ENCODE measurements around the gene CMTM3.

CMTM3 gene

GRCh38 chr16:66634527-66635196 lies 30.2 kb downstream of the CMTM3 start:
- DNase-seq: no peak

GRCh38 chr16:66635406-66635805 lies 30.9 kb downstream of the CMTM3 start:
- no peak for DNase-seq

- no peak for DNase-seq
Measured at GRCh38 chr16:66636199-66636598, 31.7 kb downstream of the CMTM3 start.

GRCh38 chr16:66637806-66638205 lies 33.3 kb downstream of the CMTM3 start:
- no peak for DNase-seq

GRCh38 chr16:66639091-66639885 lies 34.8 kb downstream of the CMTM3 start:
- DNase-seq: no peak

- DNase-seq: no peak
Measured at GRCh38 chr16:66640724-66641314, 36.3 kb downstream of the CMTM3 start.

- no peak for DNase-seq
Measured at GRCh38 chr16:66641387-66641786, 36.9 kb downstream of the CMTM3 start.

GRCh38 chr16:66647866-66648265 lies 43.4 kb downstream of the CMTM3 start:
- no peak for DNase-seq

- no peak for DNase-seq
Measured at GRCh38 chr16:66649167-66649566, 44.7 kb downstream of the CMTM3 start.

GRCh38 chr16:66649636-66650205 lies 45.2 kb downstream of the CMTM3 start:
- no peak for DNase-seq

- peak; percentile 59 for DNase-seq
Measured at GRCh38 chr16:66650707-66651473, 46.4 kb downstream of the CMTM3 start.

- no peak for DNase-seq
Measured at GRCh38 chr16:66651474-66651765, 46.9 kb downstream of the CMTM3 start.

GRCh38 chr16:66651965-66652364 lies 47.5 kb downstream of the CMTM3 start:
- DNase-seq: no peak

GRCh38 chr16:66652661-66653360 lies 48.3 kb downstream of the CMTM3 start:
- no peak for DNase-seq

GRCh38 chr16:66653581-66654350 lies 49.3 kb downstream of the CMTM3 start:
- no peak for DNase-seq

GRCh38 chr16:66656547-66656946 lies 52.0 kb downstream of the CMTM3 start:
- no peak for DNase-seq

- no peak for DNase-seq
Measured at GRCh38 chr16:66658143-66658859, 53.8 kb downstream of the CMTM3 start.

- DNase-seq: no peak
Measured at GRCh38 chr16:66658860-66659190, 54.3 kb downstream of the CMTM3 start.

- DNase-seq: peak; percentile 47
Measured at GRCh38 chr16:66660422-66661209, 56.1 kb downstream of the CMTM3 start.

- DNase-seq: no peak
Measured at GRCh38 chr16:66661210-66661560, 56.7 kb downstream of the CMTM3 start.
